SK-N-SH (cell line): ENCODE results near the gene PGLYRP4.

Source experiments
- CHD2 ChIP-seq: fragments of 150-350 bp; IDR thresholded peaks from 2 replicates; pipeline ENCODE4 v1.6.1; 2018; ENCODE audit warnings: low read length; ENCODE audit not compliant: partially characterized antibody
- EZH2phosphoT487 ChIP-seq: fragments of 200-600 bp; sonication (generic); IDR thresholded peaks from 2 replicates; pipeline ENCODE4 v1.6.1; 2017; ENCODE audit warnings: low read depth, mixed run types, mild to moderate bottlenecking, antibody characterized with exemption, moderate library complexity, borderline replicate concordance
- FOXM1 ChIP-seq: IDR thresholded peaks from 2 replicates; pipeline ENCODE4 v1.4.0; 2012; ENCODE audit warnings: low read depth, mild to moderate bottlenecking
- GABPA ChIP-seq: IDR thresholded peaks from 2 replicates; pipeline ENCODE4 v1.4.0; 2012; ENCODE audit warnings: low read depth, mild to moderate bottlenecking
- NFIC ChIP-seq: IDR thresholded peaks from 2 replicates; pipeline ENCODE4 v1.4.0; 2012; ENCODE audit warnings: borderline replicate concordance
- RAD21 ChIP-seq: IDR thresholded peaks from 2 replicates; pipeline ENCODE4 v1.6.1; 2012; ENCODE audit warnings: mild to moderate bottlenecking, low read length
- YY1 ChIP-seq: IDR thresholded peaks from 2 replicates; pipeline ENCODE4 v1.4.0; 2012; ENCODE audit warnings: low read depth, mild to moderate bottlenecking
- TF ChIP-seq, protein P1 (sequence below): fragments of 200-600 bp; sonication (generic); IDR thresholded peaks from 2 replicates; pipeline ENCODE4 v1.6.1; 2017; ENCODE audit warnings: antibody characterized with exemption, mild to moderate bottlenecking, moderate library complexity
- TF ChIP-seq, protein P2 (sequence below): IDR thresholded peaks from 2 replicates; pipeline ENCODE4 v1.6.1; 2012; ENCODE audit warnings: mild to moderate bottlenecking, low read depth, low read length, moderate library complexity

DNA sequence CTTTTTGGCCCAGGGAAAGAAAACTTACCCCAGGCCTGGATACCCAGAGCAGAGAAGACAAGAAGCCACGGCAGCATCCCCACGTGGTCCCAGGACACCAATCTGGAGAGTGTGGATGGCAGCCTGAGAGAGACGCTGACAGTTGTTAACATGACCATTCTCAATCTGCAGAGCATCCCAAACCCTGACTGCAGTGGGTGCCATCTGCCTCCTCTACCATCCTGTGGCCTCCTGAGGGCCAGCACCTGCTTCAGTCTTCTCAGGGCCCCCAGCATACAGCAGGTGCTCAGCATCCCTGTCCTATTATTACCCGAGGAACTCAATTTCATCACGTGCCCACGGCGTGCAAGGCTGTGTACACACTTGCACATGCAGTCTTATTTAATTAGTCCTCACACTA is 785 bp downstream of the PGLYRP4 start:
- TF ChIP-seq, protein P1, sequence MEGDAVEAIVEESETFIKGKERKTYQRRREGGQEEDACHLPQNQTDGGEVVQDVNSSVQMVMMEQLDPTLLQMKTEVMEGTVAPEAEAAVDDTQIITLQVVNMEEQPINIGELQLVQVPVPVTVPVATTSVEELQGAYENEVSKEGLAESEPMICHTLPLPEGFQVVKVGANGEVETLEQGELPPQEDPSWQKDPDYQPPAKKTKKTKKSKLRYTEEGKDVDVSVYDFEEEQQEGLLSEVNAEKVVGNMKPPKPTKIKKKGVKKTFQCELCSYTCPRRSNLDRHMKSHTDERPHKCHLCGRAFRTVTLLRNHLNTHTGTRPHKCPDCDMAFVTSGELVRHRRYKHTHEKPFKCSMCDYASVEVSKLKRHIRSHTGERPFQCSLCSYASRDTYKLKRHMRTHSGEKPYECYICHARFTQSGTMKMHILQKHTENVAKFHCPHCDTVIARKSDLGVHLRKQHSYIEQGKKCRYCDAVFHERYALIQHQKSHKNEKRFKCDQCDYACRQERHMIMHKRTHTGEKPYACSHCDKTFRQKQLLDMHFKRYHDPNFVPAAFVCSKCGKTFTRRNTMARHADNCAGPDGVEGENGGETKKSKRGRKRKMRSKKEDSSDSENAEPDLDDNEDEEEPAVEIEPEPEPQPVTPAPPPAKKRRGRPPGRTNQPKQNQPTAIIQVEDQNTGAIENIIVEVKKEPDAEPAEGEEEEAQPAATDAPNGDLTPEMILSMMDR: no peak
- TF ChIP-seq FOXM1: no peak
- TF ChIP-seq CHD2: no peak
- TF ChIP-seq NFIC: no peak
- TF ChIP-seq RAD21: no peak
- no peak for TF ChIP-seq YY1
- TF ChIP-seq, protein P2, sequence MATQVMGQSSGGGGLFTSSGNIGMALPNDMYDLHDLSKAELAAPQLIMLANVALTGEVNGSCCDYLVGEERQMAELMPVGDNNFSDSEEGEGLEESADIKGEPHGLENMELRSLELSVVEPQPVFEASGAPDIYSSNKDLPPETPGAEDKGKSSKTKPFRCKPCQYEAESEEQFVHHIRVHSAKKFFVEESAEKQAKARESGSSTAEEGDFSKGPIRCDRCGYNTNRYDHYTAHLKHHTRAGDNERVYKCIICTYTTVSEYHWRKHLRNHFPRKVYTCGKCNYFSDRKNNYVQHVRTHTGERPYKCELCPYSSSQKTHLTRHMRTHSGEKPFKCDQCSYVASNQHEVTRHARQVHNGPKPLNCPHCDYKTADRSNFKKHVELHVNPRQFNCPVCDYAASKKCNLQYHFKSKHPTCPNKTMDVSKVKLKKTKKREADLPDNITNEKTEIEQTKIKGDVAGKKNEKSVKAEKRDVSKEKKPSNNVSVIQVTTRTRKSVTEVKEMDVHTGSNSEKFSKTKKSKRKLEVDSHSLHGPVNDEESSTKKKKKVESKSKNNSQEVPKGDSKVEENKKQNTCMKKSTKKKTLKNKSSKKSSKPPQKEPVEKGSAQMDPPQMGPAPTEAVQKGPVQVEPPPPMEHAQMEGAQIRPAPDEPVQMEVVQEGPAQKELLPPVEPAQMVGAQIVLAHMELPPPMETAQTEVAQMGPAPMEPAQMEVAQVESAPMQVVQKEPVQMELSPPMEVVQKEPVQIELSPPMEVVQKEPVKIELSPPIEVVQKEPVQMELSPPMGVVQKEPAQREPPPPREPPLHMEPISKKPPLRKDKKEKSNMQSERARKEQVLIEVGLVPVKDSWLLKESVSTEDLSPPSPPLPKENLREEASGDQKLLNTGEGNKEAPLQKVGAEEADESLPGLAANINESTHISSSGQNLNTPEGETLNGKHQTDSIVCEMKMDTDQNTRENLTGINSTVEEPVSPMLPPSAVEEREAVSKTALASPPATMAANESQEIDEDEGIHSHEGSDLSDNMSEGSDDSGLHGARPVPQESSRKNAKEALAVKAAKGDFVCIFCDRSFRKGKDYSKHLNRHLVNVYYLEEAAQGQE: no peak
- TF ChIP-seq EZH2phosphoT487: no peak
- TF ChIP-seq GABPA: no peak
